ENCODE data around the gene SMARCA2. TPM values are rescaled to one million over a fixed set of nuclear protein-coding genes. Genes with fewer than 3 reads are reported as not detected.

SMARCA2 gene
- total RNA-seq, 1 donor from 2014 or later: 96.2 TPM

- Mint-ChIP-seq H3K9me3 (peaks cover 16% of the 10 kb centered on the region), H3K27ac (peak overlapping the region; percentile 86), H3K4me1 (peaks cover 37% of the 10 kb centered on the region), H3K27me3 (ENCODE audit: low read depth) (no peaks in the 10 kb centered on the region), H3K4me3 (peak overlapping the region; percentile 56), H3K36me3 (peaks cover 13% of the 10 kb centered on the region)
- TF ChIP-seq, protein P1, sequence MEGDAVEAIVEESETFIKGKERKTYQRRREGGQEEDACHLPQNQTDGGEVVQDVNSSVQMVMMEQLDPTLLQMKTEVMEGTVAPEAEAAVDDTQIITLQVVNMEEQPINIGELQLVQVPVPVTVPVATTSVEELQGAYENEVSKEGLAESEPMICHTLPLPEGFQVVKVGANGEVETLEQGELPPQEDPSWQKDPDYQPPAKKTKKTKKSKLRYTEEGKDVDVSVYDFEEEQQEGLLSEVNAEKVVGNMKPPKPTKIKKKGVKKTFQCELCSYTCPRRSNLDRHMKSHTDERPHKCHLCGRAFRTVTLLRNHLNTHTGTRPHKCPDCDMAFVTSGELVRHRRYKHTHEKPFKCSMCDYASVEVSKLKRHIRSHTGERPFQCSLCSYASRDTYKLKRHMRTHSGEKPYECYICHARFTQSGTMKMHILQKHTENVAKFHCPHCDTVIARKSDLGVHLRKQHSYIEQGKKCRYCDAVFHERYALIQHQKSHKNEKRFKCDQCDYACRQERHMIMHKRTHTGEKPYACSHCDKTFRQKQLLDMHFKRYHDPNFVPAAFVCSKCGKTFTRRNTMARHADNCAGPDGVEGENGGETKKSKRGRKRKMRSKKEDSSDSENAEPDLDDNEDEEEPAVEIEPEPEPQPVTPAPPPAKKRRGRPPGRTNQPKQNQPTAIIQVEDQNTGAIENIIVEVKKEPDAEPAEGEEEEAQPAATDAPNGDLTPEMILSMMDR (IDR thresholded peaks at IDR 0.05; ENCODE audit: unreplicated experiment): no peak
- peak; percentile 73 to 91 for DNase-seq (ENCODE audit: low spot score in 2 of 2, unreplicated experiment in 2 of 2)
Measured at GRCh38 chr9:2241836-2242741, 226.9 kb downstream of the SMARCA2 start.

GRCh38 chr9:2242831-2243330 is 227.7 kb downstream of the SMARCA2 start:
- Mint-ChIP-seq H3K27ac (peak overlapping the region; percentile 86), H3K4me3 (peak overlapping the region; percentile 56), H3K36me3 (peaks cover 19% of the 10 kb centered on the region), H3K4me1 (peaks cover 37% of the 10 kb centered on the region), H3K27me3 (ENCODE audit: low read depth) (no peaks in the 10 kb centered on the region), H3K9me3 (peaks cover 23% of the 10 kb centered on the region)
- peak in 1 of 2 experiments; percentile 43 for DNase-seq (ENCODE audit: low spot score in 2 of 2, unreplicated experiment in 2 of 2)
- TF ChIP-seq, protein P1 (IDR thresholded peaks at IDR 0.05; ENCODE audit: unreplicated experiment): no peak
